BLaER1 (cell line): ENCODE measurements around the gene GRHPR.
A peak's percentile ranks its signal among the peaks of the same experiment; 100 is the strongest.
"Not testable (repeated sequence)": the region's sequence is repeated elsewhere in the genome, so short reads cannot be mapped to it uniquely, and the experiment has no call there.

Experiments used
- H3K27ac ChIP-seq: shearing (Covaris generic); formaldehyde crosslinking; 2 replicates; pipeline ENCODE4 v1.8.1; 2022
- H3K27me3 ChIP-seq: shearing (Covaris generic); formaldehyde crosslinking; 2 replicates; pipeline ENCODE4 v1.8.1; 2022
- H3K36me3 ChIP-seq: shearing (Covaris generic); formaldehyde crosslinking; 2 replicates; pipeline ENCODE4 v1.8.1; 2022
- H3K4me1 ChIP-seq: shearing (Covaris generic); formaldehyde crosslinking; 2 replicates; pipeline ENCODE4 v1.8.1; 2022
- H3K4me2 ChIP-seq: shearing (Covaris generic); formaldehyde crosslinking; 2 replicates; pipeline ENCODE4 v1.8.1; 2022
- H3K4me3 ChIP-seq: shearing (Covaris generic); formaldehyde crosslinking; 2 replicates; pipeline ENCODE4 v1.8.1; 2022
- H3K9ac ChIP-seq: shearing (Covaris generic); formaldehyde crosslinking; 2 replicates; pipeline ENCODE4 v1.8.1; 2022
- H3K9me3 ChIP-seq: shearing (Covaris generic); formaldehyde crosslinking; 2 replicates; pipeline ENCODE4 v1.8.1; 2022
- H4K20me1 ChIP-seq: shearing (Covaris generic); formaldehyde crosslinking; 2 replicates; pipeline ENCODE4 v1.8.1; 2022
- Cebpa-rat ChIP-seq: shearing (Covaris generic); IDR thresholded peaks from 2 replicates; pipeline ENCODE4 v1.8.1; 2022

GRHPR gene

DNA sequence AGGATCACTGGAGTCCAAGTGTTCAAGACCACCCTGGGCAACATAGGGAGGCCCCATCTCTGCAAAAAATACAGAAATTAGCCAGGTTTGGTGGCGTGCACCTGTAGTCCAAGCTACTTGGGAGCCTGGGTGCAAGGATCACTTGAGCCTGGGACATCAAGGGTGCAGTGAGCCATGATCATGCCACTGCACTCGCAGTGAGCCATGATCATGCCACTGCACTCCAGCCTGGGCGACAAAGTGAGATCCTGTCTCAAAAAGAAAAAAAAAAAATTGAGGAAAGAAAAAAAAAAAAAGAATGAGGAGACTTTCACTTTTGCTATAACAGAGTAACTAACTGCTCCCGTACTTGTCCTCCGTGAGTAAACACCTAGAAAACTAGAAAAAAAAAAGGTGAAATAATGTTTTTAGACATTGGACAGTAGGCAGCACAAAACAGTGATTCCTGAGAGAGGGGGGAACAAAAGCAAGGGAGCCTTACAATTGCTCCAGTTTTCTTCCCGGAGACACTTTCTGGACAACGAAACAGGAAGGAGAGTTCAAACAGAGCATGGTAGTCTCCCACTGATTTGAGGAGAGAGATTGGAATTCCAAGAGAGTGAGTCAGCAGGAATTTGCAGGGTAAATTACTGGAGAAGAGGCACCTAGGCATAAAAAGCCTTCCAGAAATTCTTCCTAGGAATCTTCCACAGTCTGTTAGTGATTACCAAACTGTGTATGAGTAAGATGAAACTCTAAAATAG is 49.6 kb downstream of the GRHPR start:
- no peak overlapping the region for H3K27ac ChIP-seq
- no peaks in the 10 kb centered on the region for H4K20me1 ChIP-seq
- H3K4me2 ChIP-seq: peak overlapping the region; percentile 28
- H3K4me1 ChIP-seq: peaks cover 8% of the 10 kb centered on the region
- peaks cover 25% of the 10 kb centered on the region for H3K9me3 ChIP-seq
- H3K4me3 ChIP-seq: no peak overlapping the region
- 0 out of 2 replicates have a peak overlapping the region, but pooled peaks have one; percentile 35 for H3K9ac ChIP-seq
- no peaks in the 10 kb centered on the region for H3K36me3 ChIP-seq
- TF ChIP-seq Cebpa-rat: no peak
- no peaks in the 10 kb centered on the region for H3K27me3 ChIP-seq

DNA sequence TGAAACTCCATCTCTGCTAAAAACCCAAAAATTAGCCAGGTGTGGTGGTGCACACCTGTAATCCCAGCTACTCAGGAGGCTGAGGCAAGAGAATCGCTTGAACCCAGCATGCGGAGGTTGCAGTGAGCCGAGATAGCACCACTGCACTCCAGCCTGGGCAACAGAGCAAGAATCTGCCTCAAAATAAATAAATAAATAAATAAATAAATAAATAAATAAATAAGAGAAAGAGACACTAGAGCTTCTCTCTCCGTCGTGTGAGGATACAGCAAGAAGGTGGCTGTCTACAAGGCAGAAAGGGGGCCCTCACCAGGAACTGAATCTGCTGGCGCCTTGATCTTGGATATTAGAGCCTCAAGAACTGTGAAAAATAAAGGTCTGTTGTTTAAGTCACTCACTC is 51.5 kb downstream of the GRHPR start:
- H3K9ac ChIP-seq, H3K4me2 ChIP-seq, H3K27me3 ChIP-seq, H4K20me1 ChIP-seq, H3K36me3 ChIP-seq, H3K27ac ChIP-seq, H3K4me1 ChIP-seq, H3K4me3 ChIP-seq: not testable (repeated sequence)
- peaks cover 25% of the 10 kb centered on the region for H3K9me3 ChIP-seq

DNA sequence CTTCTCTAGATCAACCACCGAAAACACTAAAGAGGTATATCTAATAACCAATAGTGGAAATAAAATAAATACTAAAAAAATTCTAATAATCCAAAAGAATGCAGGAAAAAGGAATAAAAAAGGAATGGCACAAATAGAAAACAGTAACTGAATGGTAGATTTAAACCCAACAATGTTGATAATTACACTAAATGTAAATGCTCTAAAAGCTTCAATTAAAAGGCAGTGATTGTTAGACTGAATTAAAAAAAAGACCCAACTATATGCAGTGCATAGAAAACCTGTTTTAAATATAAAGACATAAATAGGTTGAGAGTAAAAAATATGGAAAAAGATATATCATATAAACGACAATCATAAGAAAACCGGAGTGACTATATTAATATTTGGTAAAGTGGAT is 51.9 kb downstream of the GRHPR start:
- no peaks in the 10 kb centered on the region for H4K20me1 ChIP-seq
- H3K4me2 ChIP-seq: no peak overlapping the region
- H3K9ac ChIP-seq: no peak overlapping the region
- no peaks in the 10 kb centered on the region for H3K36me3 ChIP-seq
- no peak for TF ChIP-seq Cebpa-rat
- no peak overlapping the region for H3K4me3 ChIP-seq
- 0 out of 2 replicates have a peak, but pooled peaks cover 8% of the 10 kb centered on the region for H3K4me1 ChIP-seq
- no peak overlapping the region for H3K27ac ChIP-seq
- peaks cover 25% of the 10 kb centered on the region for H3K9me3 ChIP-seq
- H3K27me3 ChIP-seq: no peaks in the 10 kb centered on the region

DNA sequence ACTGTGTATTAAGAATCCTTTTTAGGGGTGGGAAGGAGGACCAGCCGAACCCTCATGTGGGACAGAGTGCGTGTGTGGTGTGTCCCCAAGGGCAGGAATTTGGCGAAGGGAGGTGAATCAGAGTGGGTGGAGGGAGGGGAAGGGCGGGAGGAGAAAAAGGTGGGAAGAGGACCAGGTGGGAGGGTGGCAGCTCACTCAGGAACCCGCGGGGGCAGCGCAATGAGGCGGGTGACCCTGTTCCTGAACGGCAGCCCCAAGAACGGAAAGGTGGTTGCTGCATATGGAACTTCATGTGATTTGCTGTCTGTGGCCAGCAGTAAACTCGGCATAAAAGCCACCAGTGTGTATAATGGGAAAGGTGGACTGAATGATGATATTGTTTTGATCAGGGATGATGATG is 54.4 kb downstream of the GRHPR start:
- Histone ChIP-seq H3K36me3 (no peaks in the 10 kb centered on the region), H3K27me3 (no peaks in the 10 kb centered on the region), H3K9ac (no peak overlapping the region), H3K9me3 (peaks cover 25% of the 10 kb centered on the region), H3K4me3 (no peak overlapping the region), H3K27ac (no peak overlapping the region), H3K4me2 (no peak overlapping the region), H3K4me1 (peaks cover 15% of the 10 kb centered on the region), H4K20me1 (no peaks in the 10 kb centered on the region)
- no peak for TF ChIP-seq Cebpa-rat

DNA sequence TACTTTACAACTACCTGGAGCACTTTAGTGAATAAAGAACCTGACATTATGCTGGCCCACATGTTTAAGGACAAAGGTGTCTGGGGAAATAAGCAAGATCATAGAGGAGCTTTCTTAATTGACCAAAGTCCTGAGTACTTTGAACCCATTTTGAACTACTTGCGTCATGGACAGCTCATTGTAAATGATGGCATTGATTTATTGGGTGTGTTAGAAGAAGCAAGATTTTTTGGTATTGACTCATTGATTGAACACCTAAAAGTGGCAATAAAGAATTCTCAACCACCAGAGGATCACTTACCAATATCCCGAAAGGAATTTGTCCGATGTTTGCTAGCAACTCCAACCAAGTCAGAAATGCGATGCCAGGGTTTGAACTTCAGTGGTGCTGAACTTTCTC is 54.9 kb downstream of the GRHPR start:
- H4K20me1 ChIP-seq, H3K9ac ChIP-seq, H3K36me3 ChIP-seq, H3K27me3 ChIP-seq, H3K4me3 ChIP-seq, H3K27ac ChIP-seq, H3K4me2 ChIP-seq: not testable (repeated sequence)
- Histone ChIP-seq H3K9me3 (peaks cover 25% of the 10 kb centered on the region), H3K4me1 (peaks cover 14% of the 10 kb centered on the region)

DNA sequence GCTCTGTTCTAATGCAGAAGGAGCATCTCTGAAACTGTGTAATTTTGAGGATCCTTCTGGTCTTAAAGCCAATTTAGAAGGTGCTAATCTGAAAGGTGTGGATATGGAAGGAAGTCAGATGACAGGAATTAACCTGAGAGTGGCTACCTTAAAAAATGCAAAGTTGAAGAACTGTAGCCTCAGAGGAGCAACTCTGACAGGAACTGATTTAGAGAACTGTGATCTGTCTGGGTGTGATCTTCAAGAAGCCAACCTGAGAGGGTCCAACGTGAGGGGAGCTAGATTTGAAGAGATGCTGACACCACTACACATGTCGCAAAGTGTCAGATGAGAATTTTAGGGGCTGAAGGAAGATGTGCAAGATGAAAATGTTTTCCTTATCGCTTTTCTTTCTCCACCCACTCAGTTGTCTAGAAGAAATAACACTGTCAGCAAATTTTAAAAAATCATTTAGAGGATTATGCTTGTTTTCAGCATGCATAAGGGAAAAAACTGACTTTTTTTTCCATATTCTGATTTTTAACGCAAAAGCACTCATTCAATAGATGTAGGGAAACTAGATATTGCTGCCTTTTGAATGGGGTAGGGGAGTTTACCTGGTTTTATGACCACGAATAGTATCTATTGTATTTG is 55.6 kb downstream of the GRHPR start:
- not testable (repeated sequence) for H3K9ac ChIP-seq, H3K27me3 ChIP-seq, H3K27ac ChIP-seq, H4K20me1 ChIP-seq, H3K4me3 ChIP-seq, H3K36me3 ChIP-seq, H3K4me2 ChIP-seq
- H3K4me1 ChIP-seq: peaks cover 14% of the 10 kb centered on the region
- H3K9me3 ChIP-seq: peaks cover 25% of the 10 kb centered on the region

DNA sequence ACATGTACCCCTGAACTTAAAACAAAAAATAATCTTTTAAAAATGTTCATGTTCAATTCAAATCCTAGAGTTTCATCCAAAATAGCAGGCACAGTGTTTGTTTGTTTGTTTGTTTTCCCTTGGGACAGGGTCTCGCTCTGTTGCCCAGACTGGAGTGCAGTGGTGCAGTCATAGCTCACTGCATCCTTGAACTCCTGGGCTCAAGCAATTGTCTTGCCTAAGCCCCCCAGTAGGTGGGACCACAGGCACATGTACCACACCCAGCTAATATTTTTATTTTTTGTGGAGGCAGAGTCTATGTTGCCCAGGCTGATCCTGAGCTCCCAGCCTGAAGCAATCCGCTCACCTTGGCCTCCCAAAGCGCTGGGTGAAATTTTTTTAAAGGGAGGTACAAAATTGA is 58.3 kb downstream of the GRHPR start:
- Histone ChIP-seq H3K36me3 (no peaks in the 10 kb centered on the region), H4K20me1 (no peaks in the 10 kb centered on the region), H3K9ac (no peak overlapping the region), H3K27me3 (no peaks in the 10 kb centered on the region), H3K27ac (no peak overlapping the region), H3K4me3 (no peak overlapping the region), H3K4me2 (0 out of 2 replicates have a peak overlapping the region, but pooled peaks have one; percentile 4), H3K4me1 (peaks cover 21% of the 10 kb centered on the region), H3K9me3 (peaks cover 2% of the 10 kb centered on the region)
- TF ChIP-seq Cebpa-rat: no peak

DNA sequence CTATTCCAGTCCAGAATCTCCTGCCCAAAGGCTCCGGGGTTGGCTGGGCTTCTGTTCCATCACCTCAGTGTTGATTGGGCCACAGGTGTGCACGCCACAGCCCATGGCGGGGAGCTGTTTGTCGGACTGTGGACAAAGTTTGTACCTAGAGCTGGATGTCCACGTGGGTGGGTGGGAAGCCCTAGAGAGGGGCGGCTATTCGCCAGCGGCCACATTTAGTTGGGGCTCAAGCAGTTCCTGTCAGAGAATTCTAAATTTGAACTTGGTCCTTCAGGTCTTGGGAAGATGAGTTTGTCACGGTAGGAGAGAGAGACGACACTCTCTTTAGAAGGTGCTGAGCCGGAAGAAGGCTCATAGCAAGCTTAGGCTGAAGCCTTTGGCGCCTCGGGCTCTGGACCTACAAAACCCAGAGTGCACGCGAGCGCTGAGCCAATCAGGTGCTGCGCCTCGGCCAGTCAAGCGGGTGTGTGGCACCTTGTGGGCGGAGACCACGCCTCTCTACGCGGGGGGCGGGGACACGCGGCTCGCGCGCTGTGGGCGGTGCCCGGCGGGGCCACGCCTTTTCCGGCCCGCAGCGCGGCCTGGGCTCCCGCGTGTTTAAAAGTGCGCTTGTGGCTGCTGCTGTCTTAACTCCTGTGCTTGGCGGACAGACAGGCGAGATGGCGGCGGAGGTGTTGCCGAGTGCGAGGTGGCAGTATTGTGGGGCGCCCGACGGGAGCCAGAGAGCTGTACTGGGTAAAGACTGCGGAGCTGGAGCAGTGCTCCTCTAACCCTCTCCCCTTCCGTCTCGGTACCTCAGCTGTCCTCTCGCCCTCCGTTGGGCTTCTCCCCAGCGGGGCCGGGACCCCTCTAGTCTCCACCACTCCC is 63.1 kb downstream of the GRHPR start, which contains the start of gene POLR1E:
TSS of gene POLR1E (plus strand) at position 560 of the 867 bp plus-strand sequence. CDS start at position 660, 100 bp downstream.
- peak within 1 kb of the TSS; percentile 85 for H3K9ac ChIP-seq
- peaks cover 36% of the 10 kb centered on the region for H3K36me3 ChIP-seq
- peak within 1 kb of the TSS; percentile 83 for H3K27ac ChIP-seq
- peak within 1 kb of the TSS; percentile 84 for H3K4me3 ChIP-seq
- H3K9me3 ChIP-seq: no peaks in the 10 kb centered on the region
- peak within 1 kb of the TSS; percentile 96 for H3K4me2 ChIP-seq
- no peak for TF ChIP-seq Cebpa-rat
- H3K27me3 ChIP-seq: no peaks in the 10 kb centered on the region
- H4K20me1 ChIP-seq: peaks cover 23% of the 10 kb centered on the region; the same call in 1 of the 2 replicates
- peaks cover 46% of the 10 kb centered on the region for H3K4me1 ChIP-seq

DNA sequence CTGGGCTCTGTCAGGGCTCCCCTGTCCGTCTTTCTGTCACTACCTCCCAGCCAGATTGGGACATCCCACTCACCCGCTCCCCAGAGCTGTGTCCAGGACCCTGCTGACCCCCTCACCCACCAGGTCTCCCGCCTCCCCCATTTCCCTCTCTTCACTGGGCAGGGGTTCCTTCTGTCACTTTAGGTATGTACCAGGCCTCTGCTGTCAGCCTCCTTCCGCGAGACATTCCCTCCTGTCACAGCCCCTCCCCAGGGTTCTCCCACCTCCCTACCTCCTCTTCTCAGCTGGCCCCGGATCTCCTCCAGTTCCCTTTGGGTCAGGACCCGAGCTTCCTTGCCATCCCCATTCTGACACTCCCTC is 63.7 kb downstream of the GRHPR start:
- H3K4me3 ChIP-seq: peak overlapping the region; percentile 84
- peak overlapping the region; percentile 83 for H3K27ac ChIP-seq

More for the DNA sequence above, 63.7 kb downstream of the GRHPR start:
- Histone ChIP-seq H3K4me2 (peak overlapping the region; percentile 96), H3K36me3 (peaks cover 42% of the 10 kb centered on the region), H3K9me3 (no peaks in the 10 kb centered on the region), H3K4me1 (peaks cover 42% of the 10 kb centered on the region), H3K27me3 (no peaks in the 10 kb centered on the region), H4K20me1 (peaks cover 23% of the 10 kb centered on the region; the same call in 1 of the 2 replicates), H3K9ac (peak overlapping the region; percentile 85)
- no peak for TF ChIP-seq Cebpa-rat
